Peyer's patch (tissue), 4 donors: ENCODE measurements around the gene TRAFD1.

Experiments
- CTCF ChIP-seq, 6 experiments: fragments of 450-650 bp in 4 of 6; fragments of 200-600 bp in 2 of 6; sonication (generic) in 1 of 6; IDR thresholded peaks; one replicate each; pipeline ENCODE4 v1.5.1; 2017 to 2019; ENCODE audit warnings: antibody characterized with exemption in 6 of 6, mild to moderate bottlenecking in 3 of 6, moderate library complexity in 1 of 6
- POLR2A ChIP-seq, 2 donors: fragments of 450-650 bp; IDR thresholded peaks; one replicate each; pipeline ENCODE4 v1.5.1; 2017; ENCODE audit warnings: antibody characterized with exemption in 2 of 2, mild to moderate bottlenecking in 2 of 2, moderate library complexity in 2 of 2

GRCh38 chr12:112175361-112176155 is 50.2 kb downstream of the TRAFD1 start:
- no peak for TF ChIP-seq CTCF (IDR thresholded peaks at IDR 0.05)
- TF ChIP-seq POLR2A (IDR thresholded peaks at IDR 0.05), result no peak
